GM12878 (cell line): Measurements from ENCODE around the gene WBP1L. TPM values are rescaled to one million over a fixed set of nuclear protein-coding genes. Genes with fewer than 3 reads are reported as not detected.

Experiments used
- ATAC-seq: fragments of 200-7000 bp; cut with Tn5 transposase; 3 replicates; pipeline ENCODE4 v1.9.1; 2020; ENCODE audit warnings: mild to moderate bottlenecking, moderate library complexity
- BruUV-seq: library from RNA; stranded (reverse); fragments of 400-500 nt; replicated peaks from 2 replicates; lab custom pipeline; 2021; lab: Mats Ljungman, UMichigan
- CTCF ChIA-PET: fragments of 300-600 bp; sonication (Branson Sonifier 250); formaldehyde crosslinking; extraction: SDS; loops from one replicate; lab custom pipeline; 2021; ENCODE audit warnings: inconsistent platforms; lab: Yijun Ruan, JAX
- POLR2A ChIA-PET: fragments of 350-600 bp; formaldehyde crosslinking; extraction: SDS; loops from one replicate; lab custom pipeline; 2021; ENCODE audit warnings: inconsistent platforms; lab: Charles Lee
- RAD21 ChIA-PET: fragments of 300-600 bp; sonication (Branson Sonifier 250); formaldehyde crosslinking; loops from one replicate; lab custom pipeline; 2023; ENCODE audit warnings: antibody characterized with exemption; ENCODE audit not compliant: unreplicated experiment; lab: Charles Lee
- SMC1A ChIA-PET: fragments of 300-600 bp; sonication (Branson Sonifier 250); formaldehyde crosslinking; loops from one replicate; lab custom pipeline; 2023; ENCODE audit not compliant: unreplicated experiment, uncharacterized antibody; lab: Charles Lee
- DNase-seq: peaks from one replicate; pipeline ENCODE4 v3.0.0-alpha.2; 2011; ENCODE audit warnings: low read depth, low spot score
- FAIRE-seq: peaks from 3 replicates; lab custom pipeline; 2011; peaks lifted over from hg19 to GRCh38; lab: Jason Lieb, UNC
- H2AFZ ChIP-seq: 2 replicates; pipeline ENCODE4 v1.6.0; 2011; ENCODE audit warnings: low read depth, low read length, control low read depth; ENCODE audit not compliant: control insufficient read depth
- H3K27ac ChIP-seq: 2 replicates; pipeline ENCODE4 v1.5.1; 2011; ENCODE audit warnings: control low read depth; ENCODE audit not compliant: control insufficient read depth, insufficient read depth
- H3K27me3 ChIP-seq, 2 experiments: replicated peaks in 1 of 2; 2 replicates each; pipeline versions ENCODE4 v1.6.0 to v1.6.1; 2011; ENCODE audit warnings: low read length in 1 of 2; ENCODE audit not compliant: control insufficient read depth in 2 of 2, insufficient read depth in 2 of 2
- H3K36me3 ChIP-seq, 2 experiments: 2 replicates each; pipeline ENCODE4 v1.5.1; 2011; ENCODE audit warnings: low read length in 1 of 2; ENCODE audit not compliant: control insufficient read depth in 2 of 2, insufficient read depth in 2 of 2
- H3K4me1 ChIP-seq: 2 replicates; pipeline ENCODE4 v1.6.1; 2011; ENCODE audit warnings: mild to moderate bottlenecking, low read length, moderate library complexity, mixed read lengths; ENCODE audit not compliant: control insufficient read depth, insufficient read depth
- H3K4me2 ChIP-seq: 2 replicates; pipeline ENCODE4 v1.6.0; 2011; ENCODE audit warnings: control low read depth; ENCODE audit not compliant: control insufficient read depth, insufficient read depth
- H3K4me3 ChIP-seq: fragments of 200-600 bp; sonication (generic); 2 replicates; pipeline ENCODE4 v1.5.1; 2016
- H3K79me2 ChIP-seq: 2 replicates; pipeline ENCODE4 v1.6.0; 2011; ENCODE audit warnings: low read length; ENCODE audit not compliant: control insufficient read depth, insufficient read depth
- H3K9ac ChIP-seq: 2 replicates; pipeline ENCODE4 v1.8.0; 2011; ENCODE audit warnings: low read length, control low read depth, mixed read lengths; ENCODE audit not compliant: control insufficient read depth, insufficient read depth
- H3K9me3 ChIP-seq: replicated peaks from 3 replicates; pipeline ENCODE4 v1.5.1; 2011; ENCODE audit warnings: mild to moderate bottlenecking, low read length; ENCODE audit not compliant: control insufficient read depth, insufficient read depth
- H4K20me1 ChIP-seq: 2 replicates; pipeline ENCODE4 v1.6.0; 2011; ENCODE audit not compliant: control insufficient read depth, insufficient read depth
- BHLHE40 ChIP-seq, 2 experiments: fragments of 450-650 bp in 1 of 2; IDR thresholded peaks; 2 replicates each; pipeline ENCODE4 v1.6.1; 2011 to 2017; ENCODE audit warnings: low read depth in 2 of 2, borderline replicate concordance in 1 of 2, improper control_type of control experiment in 1 of 2, low read length in 1 of 2, mild to moderate bottlenecking in 1 of 2
- CHD2 ChIP-seq: IDR thresholded peaks from 2 replicates; pipeline ENCODE4 v1.6.1; 2011; ENCODE audit warnings: low read depth, low read length, improper control_type of control experiment, borderline replicate concordance
- GABPA ChIP-seq: IDR thresholded peaks from 2 replicates; pipeline ENCODE4 v1.6.1; 2014; ENCODE audit warnings: antibody characterized with exemption, low read depth, mild to moderate bottlenecking, inconsistent platforms
- HSF1 ChIP-seq: fragments of 150-350 bp; IDR thresholded peaks from 2 replicates; pipeline ENCODE4 v1.6.1; 2014; ENCODE audit warnings: mild to moderate bottlenecking, low read depth, low read length
- NFXL1 ChIP-seq: fragments of 450-650 bp; IDR thresholded peaks from 2 replicates; pipeline ENCODE4 v1.6.1; 2017; ENCODE audit warnings: antibody characterized with exemption, mild to moderate bottlenecking, borderline replicate concordance
- POLR2AphosphoS2 ChIP-seq: IDR thresholded peaks from 2 replicates; pipeline ENCODE4 v1.6.1; 2011; ENCODE audit warnings: low read depth, mild to moderate bottlenecking, low read length, improper control_type of control experiment, moderate library complexity
- REST ChIP-seq: IDR thresholded peaks from 2 replicates; pipeline ENCODE4 v1.6.1; 2012; ENCODE audit warnings: mild to moderate bottlenecking, low read depth, low read length
- RFX5 ChIP-seq: IDR thresholded peaks from 2 replicates; pipeline ENCODE4 v1.6.1; 2011; ENCODE audit warnings: low read depth, low read length, improper control_type of control experiment
- SMAD5 ChIP-seq: IDR thresholded peaks from 2 replicates; pipeline ENCODE4 v1.6.1; 2016; ENCODE audit warnings: antibody characterized with exemption, low read depth
- ZBTB11 ChIP-seq: fragments of 450-650 bp; formaldehyde crosslinking; IDR thresholded peaks from 2 replicates; pipeline ENCODE4 v1.5.0; 2022; ENCODE audit warnings: mild to moderate bottlenecking, missing genetic modification characterization
- WGBS: methylation state at CpG from one replicate; pipeline ENCODE4 v1.1.6; 2016; ENCODE audit warnings: low lambda C conversion rate; ENCODE audit not compliant: insufficient replicate concordance, insufficient coverage; ENCODE audit errors: missing lambda C conversion rate; 5-methylcytosine and 5-hydroxymethylcytosine counted together
- in situ Hi-C: fragments of 300-500 bp; cut with MboI; formaldehyde crosslinking; loops from 9 replicates; pipeline ENCODE4 v1.14.3; 2018; ENCODE audit warnings: mixed read lengths
- intact Hi-C: fragments of 100-400 bp; cut with micrococcal nuclease; formaldehyde crosslinking; loops from one replicate; pipeline ENCODE4 v1.14.2; 2022; ENCODE audit not compliant: unreplicated experiment
- polyA plus RNA-seq, 11 experiments: library from polyadenylated mRNA; depleted of rRNA in 4 of 11; unstranded in 6 of 11; stranded (reverse) in 5 of 11; fragments of >200 nt; fragmentation: Nextera tagmentation in 4 of 11; fragmentation: Illumina TruSeq in 1 of 11; extraction: Ambion mirVana in 4 of 11; extraction: Trizol in 1 of 11; gene quantifications; 1 replicate in 1 of 11; 2 replicates in 10 of 11; pipeline versions ENCODE4 v1.2.1 to v1.2.3, GENCODE V29; 2011 to 2016; ENCODE audit warnings: inconsistent platforms in 2 of 11, missing spikeins in 2 of 11, low read depth in 1 of 11
- total RNA-seq, 4 experiments: library from RNA; depleted of rRNA in 3 of 4; stranded (reverse); fragments of >200 nt in 3 of 4; fragmentation: Illumina TruSeq in 1 of 4; extraction: Trizol in 1 of 4; gene quantifications; 2 replicates each; pipeline versions ENCODE4 v1.2.1 to v1.2.3, GENCODE V29; 2013 to 2021

The WBP1L gene
- total and polyA plus RNA-seq, 10 of the 15 experiments (the other 5 are each of a cell fraction or from before 2014, with no cell fraction given) = 3.7 to 18.8 (median 12.3) TPM

- RAD21 ChIA-PET = no interaction called here
Observed at GRCh38 chr10:102782673-102783551, 39.2 kb downstream of the WBP1L start.

More at GRCh38 chr10:102782673-102783551, 39.2 kb downstream of the WBP1L start:
- 92% methylated on average over 18 of the region's 18 CpGs for WGBS
- in situ Hi-C loops (no loop called here), intact Hi-C loops (no loop called here)
- no peaks in the 10 kb centered on the region for H4K20me1 ChIP-seq
- no TSS peak for BruUV-seq
- no peaks in the 10 kb centered on the region; the same call in none of the 2 replicates for H3K79me2 ChIP-seq
- no peak for ATAC-seq
- ChIA-PET CTCF (no interaction called here), POLR2A (interaction anchor here (0.6 kb wide), 1 partner anchor 23 kb away, joined by 3 read pairs; no protein-coding TSS in a partner anchor), SMC1A (interaction anchor here (0.7 kb wide), 1 partner anchor 284 kb away, joined by 3 read pairs; no protein-coding TSS in a partner anchor)
- no peak overlapping the region for H3K4me2 ChIP-seq
- H3K4me1 ChIP-seq = no peaks in the 10 kb centered on the region
- no peak overlapping the region; the same call in 1 of the 2 replicates for H3K9ac ChIP-seq
- no peaks in the 10 kb centered on the region for H3K27me3 ChIP-seq
- H3K27ac ChIP-seq = no peak overlapping the region
- no peak for DNase-seq
- no peaks in the 10 kb centered on the region for H3K9me3 ChIP-seq
- H2AFZ ChIP-seq = no peak overlapping the region
- no peak for TF ChIP-seq POLR2AphosphoS2
- TF ChIP-seq GABPA = no peak
- TF ChIP-seq SMAD5 = no peak
- no peak for TF ChIP-seq HSF1
- TF ChIP-seq BHLHE40 (IDR thresholded peaks at IDR 0.05; ENCODE audit: borderline replicate concordance in 1 of 2, low read depth in 2 of 2, low read length in 1 of 2) = no peak
- no peak for TF ChIP-seq REST
- TF ChIP-seq RFX5 = no peak
- TF ChIP-seq NFXL1 = no peak
- TF ChIP-seq CHD2 = no peak
- no peak for TF ChIP-seq ZBTB11 (CRISPR knock-in tag)
- TF ChIP-seq, all 136 proteins: peak for 0
- Histone ChIP-seq H3K36me3 (peaks cover 0 to 4% of the 10 kb centered on the region in 2 experiments; a peak in 1 of 4 replicates), H3K4me3 (no peak overlapping the region)
- no peak for FAIRE-seq
